HG03139 (cell line): ENCODE measurements around the gene C10orf105.

Source experiments
- ATAC-seq: cut with Tn5 transposase; IDR thresholded peaks from one replicate; pipeline ENCODE4 v1.9.1; 2021; ENCODE audit not compliant: unreplicated experiment

C10orf105 gene

GRCh38 chr10:71717551-71717951, 2.0 kb downstream of the C10orf105 start:
- no peak for ATAC-seq

- no peak for ATAC-seq
Observed at GRCh38 chr10:71717056-71717455, 2.5 kb downstream of the C10orf105 start.

GRCh38 chr10:71716426-71716825, 3.2 kb downstream of the C10orf105 start:
- no peak for ATAC-seq

- no peak for ATAC-seq
Observed at GRCh38 chr10:71715860-71716259, 3.7 kb downstream of the C10orf105 start.

- no peak for ATAC-seq
Observed at GRCh38 chr10:71715026-71715425, 4.6 kb downstream of the C10orf105 start.

- ATAC-seq = no peak
Observed at GRCh38 chr10:71714592-71714991, 5.0 kb downstream of the C10orf105 start.

- no peak for ATAC-seq
Observed at GRCh38 chr10:71714031-71714410, 5.6 kb downstream of the C10orf105 start.

GRCh38 chr10:71713135-71714030, 6.2 kb downstream of the C10orf105 start:
- ATAC-seq = no peak

- no peak for ATAC-seq
Observed at GRCh38 chr10:71712572-71713134, 6.9 kb downstream of the C10orf105 start.

GRCh38 chr10:71712170-71712569, 7.4 kb downstream of the C10orf105 start:
- ATAC-seq = no peak

- no peak for ATAC-seq
Observed at GRCh38 chr10:71711052-71711623, 8.4 kb downstream of the C10orf105 start.

- no peak for ATAC-seq
Observed at GRCh38 chr10:71710519-71710918, 9.1 kb downstream of the C10orf105 start.

GRCh38 chr10:71708897-71709882, 10.4 kb downstream of the C10orf105 start:
- no peak for ATAC-seq

GRCh38 chr10:71708301-71708703, 11.3 kb downstream of the C10orf105 start:
- no peak for ATAC-seq

- no peak for ATAC-seq
Observed at GRCh38 chr10:71707240-71707789, 12.3 kb downstream of the C10orf105 start.

- ATAC-seq = no peak
Observed at GRCh38 chr10:71706216-71707121, 13.1 kb downstream of the C10orf105 start.

GRCh38 chr10:71705582-71705981, 14.0 kb downstream of the C10orf105 start:
- no peak for ATAC-seq

GRCh38 chr10:71704816-71705215, 14.8 kb downstream of the C10orf105 start:
- no peak for ATAC-seq

- ATAC-seq = no peak
Observed at GRCh38 chr10:71703577-71703976, 16.0 kb downstream of the C10orf105 start.
